GM18517 (cell line): ENCODE results near the gene RAB37.

ENCODE experiments used
- ATAC-seq: cut with Tn5 transposase; IDR thresholded peaks from one replicate; pipeline ENCODE4 v1.9.1; 2021; ENCODE audit warnings: mild to moderate bottlenecking, moderate library complexity; ENCODE audit not compliant: unreplicated experiment

RAB37 gene

GRCh38 chr17:74736513-74737298 lies at the start of gene RAB37:
Gene RAB37, plus strand, starts transcription at chr17:74737256. Its CDS starts 17 bp downstream, at chr17:74737273.
- peak; percentile 60 for ATAC-seq

- no peak for ATAC-seq
Observed at GRCh38 chr17:74687886-74688285, 49.2 kb upstream of the RAB37 start.

- no peak for ATAC-seq
Observed at GRCh38 chr17:74690409-74690825, 46.6 kb upstream of the RAB37 start.

GRCh38 chr17:74691151-74691550 lies 45.9 kb upstream of the RAB37 start:
- no peak for ATAC-seq

- no peak for ATAC-seq
Observed at GRCh38 chr17:74694081-74694480, 43.0 kb upstream of the RAB37 start.

GRCh38 chr17:74695629-74696028 lies 41.4 kb upstream of the RAB37 start:
- no peak for ATAC-seq

- no peak for ATAC-seq
Observed at GRCh38 chr17:74697515-74697914, 39.5 kb upstream of the RAB37 start.

GRCh38 chr17:74698069-74698468 lies 39.0 kb upstream of the RAB37 start:
- no peak for ATAC-seq

GRCh38 chr17:74699236-74699635 lies 37.8 kb upstream of the RAB37 start:
- no peak for ATAC-seq

GRCh38 chr17:74702116-74702871 lies 34.8 kb upstream of the RAB37 start:
- no peak for ATAC-seq

GRCh38 chr17:74703311-74703710 lies 33.7 kb upstream of the RAB37 start:
- no peak for ATAC-seq

- ATAC-seq: no peak
Observed at GRCh38 chr17:74704544-74704943, 32.5 kb upstream of the RAB37 start.

GRCh38 chr17:74711058-74711824 lies 25.8 kb upstream of the RAB37 start:
- ATAC-seq: no peak

- ATAC-seq: no peak
Observed at GRCh38 chr17:74712301-74712700, 24.8 kb upstream of the RAB37 start.

GRCh38 chr17:74712756-74713155 lies 24.3 kb upstream of the RAB37 start, which contains the start of gene CD300LF:
Gene CD300LF, minus strand, starts transcription at chr17:74712923. Its CDS starts 57 bp downstream, at chr17:74712866.
- no peak for ATAC-seq

GRCh38 chr17:74713171-74713755 lies 23.8 kb upstream of the RAB37 start:
- no peak for ATAC-seq

- ATAC-seq: no peak
Observed at GRCh38 chr17:74715144-74715543, 21.9 kb upstream of the RAB37 start.

- no peak for ATAC-seq
Observed at GRCh38 chr17:74720506-74720905, 16.6 kb upstream of the RAB37 start.

- no peak for ATAC-seq
Observed at GRCh38 chr17:74722782-74723181, 14.3 kb upstream of the RAB37 start.

- no peak for ATAC-seq
Observed at GRCh38 chr17:74723891-74724290, 13.2 kb upstream of the RAB37 start.

- ATAC-seq: no peak
Observed at GRCh38 chr17:74725111-74725510, 11.9 kb upstream of the RAB37 start.
